Left cardiac atrium (tissue), 4 donors: ENCODE measurements around the gene MAST3. TPM values are rescaled to one million over a fixed set of nuclear protein-coding genes. Genes with fewer than 3 reads are reported as not detected.

ENCODE experiments used
- ATAC-seq, 2 donors: fragments of 200-7000 bp; cut with Tn5 transposase; one replicate each; pipeline ENCODE4 v1.9.1; 2020; ENCODE audit warnings: mild to moderate bottlenecking in 2 of 2, moderate library complexity in 2 of 2
- DNase-seq: peaks from one replicate; pipeline ENCODE4 v3.0.0-alpha.2; 2020
- intact Hi-C, 2 donors: fragments of 100-400 bp; cut with DNase I; formaldehyde crosslinking; loops; one replicate each; pipeline versions ENCODE4 v1.14.1 to v1.15.1; 2022 to 2023
- long read RNA-seq: library from polyadenylated mRNA; unstranded; transcript quantifications from one replicate; pipeline ENCODE4 v2.0.0, GENCODE V29; 2021
- total RNA-seq, 2 donors: library from RNA; stranded (reverse); fragmentation: NEBNext Ultra II Directional; extraction: Animal tissue kit (Norgen Biotek cat#: 25700); gene quantifications; one replicate each; pipeline ENCODE4 v1.2.1, GENCODE V29; 2021
- donor health status: DM: no; HTN: yes; CAD: no.
- donor health status: DM: no; HTN: yes; CAD: no; lungs with severe emphysema.
- donor health status: DM: yes; HTN: yes; CAD: no.
- donor health status: Dilated cardiomyopathy.

The MAST3 gene
- total RNA-seq, result 1 to 10 TPM; 5.5 to 7.9 TPM
- long read RNA-seq, partial matches to known transcripts, result 1 of 2 reads
- long read RNA-seq, other reads (novel, unspliced or antisense), result 1 of 2 reads

DNA sequence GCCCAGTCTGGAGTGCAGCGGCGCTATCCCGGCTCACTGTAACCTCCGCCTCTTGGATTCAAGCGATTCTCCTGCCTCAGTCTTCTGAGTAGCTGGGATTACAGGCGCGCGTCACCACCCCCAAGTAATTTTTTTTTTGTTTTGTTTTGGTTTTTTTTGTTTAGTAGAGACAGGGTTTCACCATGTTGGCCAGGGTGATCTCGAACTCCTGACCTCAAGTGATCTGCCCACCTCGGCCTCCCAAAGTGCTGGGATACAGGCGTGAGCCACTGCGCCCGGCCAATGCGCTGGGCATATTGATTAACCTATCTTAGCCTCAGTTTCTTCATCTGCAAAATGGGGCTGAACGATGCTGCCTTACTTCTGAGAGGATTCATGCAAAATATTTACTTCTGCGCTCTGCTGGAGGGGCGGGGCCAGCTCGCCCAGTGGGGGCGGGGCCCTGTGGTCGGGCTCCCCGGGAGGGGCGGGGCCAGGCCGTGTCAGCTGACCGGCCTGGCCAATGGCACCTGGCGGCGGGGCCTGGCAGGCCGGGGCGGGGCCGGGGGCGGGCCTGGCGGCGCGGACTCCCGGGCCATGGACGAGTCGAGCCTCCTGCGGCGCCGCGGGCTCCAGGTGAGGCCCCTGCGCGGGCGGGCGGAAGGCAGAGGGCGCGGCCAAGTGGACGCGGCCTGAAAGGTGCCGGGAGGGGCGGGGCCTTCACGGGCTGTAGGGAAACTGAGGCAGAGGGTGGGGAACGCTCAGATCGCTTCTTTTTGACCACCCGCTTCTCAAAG lies at the start of gene MAST3:
MAST3 (plus strand) TSS at position 562 of the 776 bp plus-strand sequence; CDS start at position 577, 15 bp downstream.
- DNase-seq (peak; percentile 85), ATAC-seq (peak; percentile 98)
- intact Hi-C loops, result no loop called here

DNA sequence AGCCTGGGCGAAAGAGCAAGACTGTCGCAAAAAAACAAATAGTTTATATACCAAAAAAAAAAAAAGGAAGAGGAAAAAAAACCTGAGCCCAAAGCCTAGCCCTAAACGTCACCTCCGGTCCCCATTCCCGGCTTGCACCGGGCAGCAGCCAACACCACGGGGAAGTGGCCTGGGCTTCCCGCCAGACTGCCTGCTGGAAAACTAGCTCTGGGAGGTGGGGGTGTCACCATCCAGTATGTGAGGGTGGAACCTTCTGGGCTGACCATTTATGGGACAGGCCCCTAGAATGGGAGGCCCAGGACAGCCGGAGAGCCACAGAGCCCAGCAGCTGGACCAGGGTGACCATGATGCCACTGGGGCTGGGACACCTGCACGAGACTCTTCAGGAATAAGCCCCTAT lies 48.2 kb upstream of the MAST3 start:
- peak; percentile 97 for DNase-seq
- intact Hi-C loops, result no loop called here
- ATAC-seq, result peak; percentile 88 to 94

GRCh38 chr19:18051887-18052286 lies 45.7 kb upstream of the MAST3 start:
- ATAC-seq, result peak; percentile 44 to 59
- DNase-seq, result peak; percentile 68
- intact Hi-C loops, result loop anchor here in 1 of 2 donors (10.0 kb wide), 1 partner anchor 107 kb away; no protein-coding TSS in a partner anchor

DNA sequence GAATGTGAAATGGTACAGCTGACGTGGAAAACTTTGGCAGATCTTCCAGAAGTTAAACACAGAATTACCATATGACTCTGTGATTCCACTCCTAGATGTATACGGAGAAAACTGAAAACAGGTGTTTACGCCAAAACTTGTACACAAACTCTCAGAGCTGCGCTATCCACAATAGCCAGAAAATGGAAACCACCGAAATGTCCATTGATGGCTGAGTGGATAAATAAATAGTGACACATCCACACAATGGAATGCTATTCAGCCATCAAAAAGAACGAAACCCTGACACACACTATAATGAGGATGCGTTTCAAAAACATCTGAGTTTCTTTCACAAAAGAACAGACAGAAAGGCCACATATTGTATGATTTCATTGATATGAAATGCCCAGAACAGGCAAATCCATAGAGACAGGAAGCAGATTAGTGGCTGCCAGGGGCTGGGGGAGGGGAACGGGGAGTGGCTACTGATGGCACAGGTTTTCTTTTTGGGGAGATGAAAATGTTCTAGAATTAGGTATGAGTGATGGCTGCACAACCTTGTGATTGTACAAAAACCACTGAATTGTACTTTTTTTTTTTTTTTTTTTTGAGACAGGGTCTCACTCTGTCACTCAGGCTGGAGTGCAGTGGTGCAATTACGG lies 43.9 kb upstream of the MAST3 start:
- intact Hi-C loops, result loop anchor here in 1 of 2 donors (10.0 kb wide), 1 partner anchor 109 kb away; no protein-coding TSS in a partner anchor
- DNase-seq, result no peak
- no peak for ATAC-seq

GRCh38 chr19:18055967-18056366 lies 41.6 kb upstream of the MAST3 start:
- DNase-seq (no peak), ATAC-seq (no peak)
- intact Hi-C loops, result loop anchor here in 1 of 2 donors (10.0 kb wide), 1 partner anchor 111 kb away; no protein-coding TSS in a partner anchor

- intact Hi-C loops, result loop anchor here in 1 of 2 donors (10.0 kb wide), 1 partner anchor 113 kb away; no protein-coding TSS in a partner anchor
- peak in 1 of 2 donors; percentile 37 for ATAC-seq
- DNase-seq, result peak; percentile 37
Measured at GRCh38 chr19:18057557-18057956, 40.0 kb upstream of the MAST3 start.

GRCh38 chr19:18058208-18059009 lies 39.2 kb upstream of the MAST3 start:
- ATAC-seq (peak; percentile 91 to 93), DNase-seq (peak; percentile 83)
- intact Hi-C loops, result loop anchor here (1.0 to 10.0 kb wide), 3 partner anchors 51 to 114 kb away; no protein-coding TSS in a partner anchor

DNA sequence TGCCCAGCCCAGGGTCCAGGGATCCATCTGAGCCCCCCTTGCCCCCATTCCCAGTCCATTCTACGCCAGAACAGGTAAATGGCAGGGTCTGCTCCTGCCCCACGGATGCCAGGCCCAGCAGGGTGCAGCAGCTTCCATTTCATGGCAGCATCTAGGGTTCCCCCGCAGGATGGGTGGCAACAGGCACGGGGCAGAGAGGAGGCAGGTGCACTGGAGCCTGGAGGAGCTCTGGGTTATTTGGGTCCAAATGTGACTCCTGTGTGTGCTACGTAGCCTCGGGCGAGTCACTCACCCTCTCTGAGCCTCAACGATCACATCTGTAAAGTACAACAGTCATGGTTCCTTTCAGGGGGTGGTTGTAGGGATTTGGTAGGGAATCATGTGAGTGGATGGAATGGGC lies 38.3 kb upstream of the MAST3 start:
- intact Hi-C loops, result loop anchor here in 1 of 2 donors (2.0 to 10.0 kb wide), 2 partner anchors 52 to 114 kb away; no protein-coding TSS in a partner anchor
- no peak for ATAC-seq
- no peak for DNase-seq

- DNase-seq (no peak), ATAC-seq (no peak)
- intact Hi-C loops, result loop anchor here in 1 of 2 donors (2.0 to 10.0 kb wide), 2 partner anchors 53 to 115 kb away; no protein-coding TSS in a partner anchor
Measured at GRCh38 chr19:18059902-18060301, 37.7 kb upstream of the MAST3 start.

- ATAC-seq, result no peak
- intact Hi-C loops, result no loop called here
- no peak for DNase-seq
Measured at GRCh38 chr19:18060472-18060871, 37.1 kb upstream of the MAST3 start.

- intact Hi-C loops, result no loop called here
- no peak for ATAC-seq
- no peak for DNase-seq
Measured at GRCh38 chr19:18062028-18062427, 35.5 kb upstream of the MAST3 start.

- ATAC-seq (no peak), DNase-seq (no peak)
- intact Hi-C loops, result no loop called here
Measured at GRCh38 chr19:18063463-18063862, 34.1 kb upstream of the MAST3 start.

- intact Hi-C loops, result no loop called here
- no peak for ATAC-seq
- DNase-seq, result no peak
Measured at GRCh38 chr19:18065173-18065495, 32.4 kb upstream of the MAST3 start.

DNA sequence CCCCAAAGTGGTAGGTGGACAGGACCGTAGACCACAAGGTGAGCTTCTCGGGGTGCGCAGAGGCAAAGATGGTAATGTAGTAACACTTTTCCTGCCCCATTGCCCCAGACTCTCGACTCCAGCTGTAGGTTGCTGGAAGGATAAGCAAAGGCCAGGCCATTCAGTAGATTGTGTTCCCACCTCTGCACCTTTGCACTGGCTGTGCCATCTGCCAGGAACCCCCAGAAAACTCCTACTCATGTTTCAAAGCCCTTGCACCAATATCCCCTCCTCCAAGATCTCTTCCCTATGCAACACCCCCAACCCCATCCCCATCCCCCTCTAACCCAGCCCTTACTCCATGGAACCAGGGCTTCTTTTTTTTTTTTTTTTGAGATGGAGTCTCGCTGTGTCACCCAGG lies 29.2 kb upstream of the MAST3 start:
- no peak for DNase-seq
- intact Hi-C loops, result no loop called here
- ATAC-seq, result no peak

GRCh38 chr19:18069383-18069782 lies 28.2 kb upstream of the MAST3 start:
- intact Hi-C loops, result no loop called here
- ATAC-seq, result no peak
- no peak for DNase-seq

DNA sequence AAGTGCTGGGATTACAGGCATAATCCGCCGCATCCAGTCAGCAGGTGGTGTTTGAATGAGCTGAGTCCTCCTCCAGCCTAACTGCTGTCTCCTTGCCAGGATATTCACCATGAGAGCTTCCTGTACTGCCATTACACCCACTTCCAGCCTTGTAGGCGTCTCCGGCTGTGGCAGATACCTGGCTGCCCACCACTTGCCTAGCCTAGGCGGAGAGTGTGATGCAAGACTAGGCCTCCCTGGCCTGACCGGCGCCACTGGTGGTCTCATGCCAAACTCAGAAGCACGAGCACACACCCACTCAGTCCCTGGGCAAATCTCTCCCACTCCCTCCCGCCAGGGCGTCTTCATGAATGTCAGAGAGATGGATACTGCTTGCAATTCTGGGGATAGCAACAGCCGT lies 27.4 kb upstream of the MAST3 start:
- ATAC-seq (peak; percentile 30 to 86), DNase-seq (no peak)
- intact Hi-C loops, result no loop called here

- no peak for ATAC-seq
- intact Hi-C loops, result no loop called here
- DNase-seq, result no peak
Measured at GRCh38 chr19:18072335-18072734, 25.2 kb upstream of the MAST3 start.

- ATAC-seq (no peak), DNase-seq (no peak)
- intact Hi-C loops, result no loop called here
Measured at GRCh38 chr19:18073197-18073596, 24.4 kb upstream of the MAST3 start.

DNA sequence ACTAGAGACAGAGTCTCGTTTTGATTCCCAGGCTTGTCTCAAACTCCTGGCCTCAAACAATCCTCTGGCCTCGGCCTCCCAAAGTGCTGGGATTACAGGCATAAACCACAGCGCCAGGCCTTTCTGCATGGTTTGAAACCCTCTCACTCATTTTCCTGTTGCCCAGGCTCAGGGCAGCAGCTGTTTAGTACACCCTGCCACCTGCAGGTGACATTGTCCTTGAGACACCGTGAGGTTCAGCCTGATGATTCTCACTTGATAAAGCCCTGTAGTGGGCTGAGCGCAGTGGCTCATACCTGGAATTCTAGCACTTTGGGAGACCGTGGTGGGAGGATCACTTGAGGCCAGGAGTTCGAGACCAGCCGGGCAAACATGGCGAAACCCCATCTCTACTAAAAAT lies 23.4 kb upstream of the MAST3 start:
- ATAC-seq (no peak), DNase-seq (no peak)
- intact Hi-C loops, result no loop called here
